ENCODE data around the gene PDCL3. TPM values are rescaled to one million over a fixed set of nuclear protein-coding genes. Genes with fewer than 3 reads are reported as not detected.

The PDCL3 gene
- polyA plus RNA-seq, 1 of the 3 experiments (the other 2 are of a cell fraction): 32.8 TPM

- Histone ChIP-seq H3K4me1 (ENCODE audit: control insufficient read depth in 1 of 2, insufficient read depth in 2 of 2, low read depth in 1 of 2, low read length in 1 of 2) (no peaks in the 10 kb centered on the region), H3K9ac (no peak overlapping the region), H3K79me2 (ENCODE audit: insufficient read depth) (no peaks in the 10 kb centered on the region), H3F3A (replicated peaks; ENCODE audit: insufficient read depth) (no peaks in the 10 kb centered on the region), H3K4me2 (no peak overlapping the region), H3K36me3 (replicated peaks in 1 of 2; ENCODE audit: control insufficient read depth in 1 of 2, insufficient read depth in 2 of 2, low read length in 1 of 2) (no peaks in the 10 kb centered on the region), H3K9me2 (no peaks in the 10 kb centered on the region), H3K27ac (ENCODE audit: low read depth in 2 of 2, low read length in 1 of 2) (no peak overlapping the region), H4K20me1 (ENCODE audit: insufficient read depth) (no peaks in the 10 kb centered on the region), H3K9me3 (no peaks in the 10 kb centered on the region), H3K27me3 (ENCODE audit: insufficient read depth) (no peaks in the 10 kb centered on the region), H3K4me3 (ENCODE audit: low read depth in 2 of 2, low read length in 1 of 2) (no peak overlapping the region), H2AFZ (ENCODE audit: low read depth) (no peak overlapping the region)
- POLR2A ChIA-PET: no interaction called here
- no peak for TF ChIP-seq YY1 (IDR thresholded peaks at IDR 0.05; ENCODE audit: low read depth)
- TF ChIP-seq NRF1 (IDR thresholded peaks at IDR 0.05; ENCODE audit: low read depth, low read length): no peak
- TF ChIP-seq, protein P1, sequence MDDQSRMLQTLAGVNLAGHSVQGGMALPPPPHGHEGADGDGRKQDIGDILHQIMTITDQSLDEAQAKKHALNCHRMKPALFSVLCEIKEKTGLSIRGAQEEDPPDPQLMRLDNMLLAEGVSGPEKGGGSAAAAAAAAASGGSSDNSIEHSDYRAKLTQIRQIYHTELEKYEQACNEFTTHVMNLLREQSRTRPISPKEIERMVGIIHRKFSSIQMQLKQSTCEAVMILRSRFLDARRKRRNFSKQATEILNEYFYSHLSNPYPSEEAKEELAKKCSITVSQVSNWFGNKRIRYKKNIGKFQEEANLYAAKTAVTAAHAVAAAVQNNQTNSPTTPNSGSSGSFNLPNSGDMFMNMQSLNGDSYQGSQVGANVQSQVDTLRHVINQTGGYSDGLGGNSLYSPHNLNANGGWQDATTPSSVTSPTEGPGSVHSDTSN (IDR thresholded peaks at IDR 0.05): no peak
- TF ChIP-seq TCF12 (IDR thresholded peaks at IDR 0.05): no peak
- no peak for TF ChIP-seq GATA2 (CRISPR knock-in tag; IDR thresholded peaks at IDR 0.05)
- no peak for TF ChIP-seq RXRA (IDR thresholded peaks at IDR 0.05; ENCODE audit: borderline replicate concordance, low read depth)
- TF ChIP-seq, protein P2, sequence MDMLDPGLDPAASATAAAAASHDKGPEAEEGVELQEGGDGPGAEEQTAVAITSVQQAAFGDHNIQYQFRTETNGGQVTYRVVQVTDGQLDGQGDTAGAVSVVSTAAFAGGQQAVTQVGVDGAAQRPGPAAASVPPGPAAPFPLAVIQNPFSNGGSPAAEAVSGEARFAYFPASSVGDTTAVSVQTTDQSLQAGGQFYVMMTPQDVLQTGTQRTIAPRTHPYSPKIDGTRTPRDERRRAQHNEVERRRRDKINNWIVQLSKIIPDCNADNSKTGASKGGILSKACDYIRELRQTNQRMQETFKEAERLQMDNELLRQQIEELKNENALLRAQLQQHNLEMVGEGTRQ (IDR thresholded peaks at IDR 0.05; ENCODE audit: borderline replicate concordance, low read depth, low read length): no peak
- no peak for TF ChIP-seq FOXJ3 (CRISPR knock-in tag; IDR thresholded peaks at IDR 0.05)
- TF ChIP-seq EZH2phosphoT487 (IDR thresholded peaks at IDR 0.05; ENCODE audit: borderline replicate concordance, low read depth): no peak
- TF ChIP-seq POLR2AphosphoS5 (IDR thresholded peaks at IDR 0.05; ENCODE audit: low read depth, low read length): no peak
- no peak for TF ChIP-seq ELF1 (IDR thresholded peaks at IDR 0.05)
- TF ChIP-seq, protein P3, sequence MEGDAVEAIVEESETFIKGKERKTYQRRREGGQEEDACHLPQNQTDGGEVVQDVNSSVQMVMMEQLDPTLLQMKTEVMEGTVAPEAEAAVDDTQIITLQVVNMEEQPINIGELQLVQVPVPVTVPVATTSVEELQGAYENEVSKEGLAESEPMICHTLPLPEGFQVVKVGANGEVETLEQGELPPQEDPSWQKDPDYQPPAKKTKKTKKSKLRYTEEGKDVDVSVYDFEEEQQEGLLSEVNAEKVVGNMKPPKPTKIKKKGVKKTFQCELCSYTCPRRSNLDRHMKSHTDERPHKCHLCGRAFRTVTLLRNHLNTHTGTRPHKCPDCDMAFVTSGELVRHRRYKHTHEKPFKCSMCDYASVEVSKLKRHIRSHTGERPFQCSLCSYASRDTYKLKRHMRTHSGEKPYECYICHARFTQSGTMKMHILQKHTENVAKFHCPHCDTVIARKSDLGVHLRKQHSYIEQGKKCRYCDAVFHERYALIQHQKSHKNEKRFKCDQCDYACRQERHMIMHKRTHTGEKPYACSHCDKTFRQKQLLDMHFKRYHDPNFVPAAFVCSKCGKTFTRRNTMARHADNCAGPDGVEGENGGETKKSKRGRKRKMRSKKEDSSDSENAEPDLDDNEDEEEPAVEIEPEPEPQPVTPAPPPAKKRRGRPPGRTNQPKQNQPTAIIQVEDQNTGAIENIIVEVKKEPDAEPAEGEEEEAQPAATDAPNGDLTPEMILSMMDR (IDR thresholded peaks at IDR 0.05): no peak
- TF ChIP-seq MEF2A (IDR thresholded peaks at IDR 0.05; ENCODE audit: borderline replicate concordance, low read depth): no peak
- no peak for TF ChIP-seq ZBTB33 (IDR thresholded peaks at IDR 0.05; ENCODE audit: borderline replicate concordance, low read depth)
- no peak for TF ChIP-seq NFIC (IDR thresholded peaks at IDR 0.05; ENCODE audit: borderline replicate concordance)
- TF ChIP-seq JUND (IDR thresholded peaks at IDR 0.05): no peak
- no peak for TF ChIP-seq CHD2 (IDR thresholded peaks at IDR 0.05; ENCODE audit: low read length, partially characterized antibody)
- TF ChIP-seq FOSL2 (IDR thresholded peaks at IDR 0.05; ENCODE audit: borderline replicate concordance, low read depth): no peak
- TF ChIP-seq USF1 (IDR thresholded peaks at IDR 0.05; ENCODE audit: borderline replicate concordance, low read depth): no peak
- CTCF ChIA-PET: no interaction called here
- DNase-seq: no peak
- 23% methylated on average over 6 of the region's 6 CpGs for WGBS (ENCODE audit: low lambda C conversion rate)
These were observed 32.9 kb upstream of the PDCL3 start for GRCh38 chr2:100529900-100530299.

Measured in SK-N-SH (cell line).